HG03108 (cell line): Measurements from ENCODE around the gene RNASEH1.
A peak's percentile ranks its signal among the peaks of the same experiment; 100 is the strongest.
"Not testable (repeated sequence)": the region's sequence is repeated elsewhere in the genome, so short reads cannot be mapped to it uniquely, and the experiment has no call there.

Source experiments
- ATAC-seq: cut with Tn5 transposase; IDR thresholded peaks from one replicate; pipeline ENCODE4 v1.9.1; 2021; ENCODE audit warnings: moderate library complexity; ENCODE audit not compliant: unreplicated experiment

RNASEH1 gene

DNA sequence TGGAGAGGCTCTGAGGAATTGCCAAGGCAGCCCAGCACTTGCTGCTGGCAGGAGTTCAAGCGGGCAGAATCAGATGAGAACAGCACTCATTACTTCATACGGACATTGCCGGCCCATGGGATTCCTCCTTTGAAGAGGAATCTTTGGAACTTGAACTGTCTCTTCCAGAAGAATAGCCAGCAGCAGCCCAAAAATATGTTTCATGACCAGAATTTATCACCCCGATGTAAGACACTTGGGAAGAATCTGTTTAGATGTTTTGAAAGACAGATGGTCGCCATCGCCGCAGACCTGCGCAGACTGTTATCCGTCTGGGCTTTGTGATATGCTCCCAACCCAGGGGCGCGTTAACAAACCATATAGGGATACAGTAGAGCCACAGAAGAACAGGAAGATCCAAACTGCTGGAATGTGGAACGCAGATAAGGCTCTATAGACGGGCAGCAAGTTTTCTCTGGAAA is 35.1 kb downstream of the RNASEH1 start:
- no peak for ATAC-seq

DNA sequence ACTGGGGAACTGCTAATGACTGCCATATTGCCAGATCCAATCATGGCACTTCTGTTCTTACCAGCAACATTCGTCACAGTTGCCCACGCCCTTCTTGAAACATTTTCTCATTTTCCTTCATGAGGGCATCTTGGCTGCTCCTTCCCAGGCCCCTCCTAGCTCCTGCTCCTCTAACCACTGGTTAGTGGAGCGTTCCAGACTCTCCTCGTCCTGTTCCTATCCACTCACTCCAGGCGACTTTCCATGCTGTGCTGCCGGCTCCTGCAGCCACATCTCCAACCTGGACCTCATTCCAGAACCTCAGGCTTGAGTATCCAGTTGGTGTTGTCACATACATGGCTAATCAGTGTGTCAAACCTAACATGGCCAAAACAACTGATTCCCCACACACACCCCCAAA is 37.5 kb downstream of the RNASEH1 start:
- ATAC-seq: no peak

DNA sequence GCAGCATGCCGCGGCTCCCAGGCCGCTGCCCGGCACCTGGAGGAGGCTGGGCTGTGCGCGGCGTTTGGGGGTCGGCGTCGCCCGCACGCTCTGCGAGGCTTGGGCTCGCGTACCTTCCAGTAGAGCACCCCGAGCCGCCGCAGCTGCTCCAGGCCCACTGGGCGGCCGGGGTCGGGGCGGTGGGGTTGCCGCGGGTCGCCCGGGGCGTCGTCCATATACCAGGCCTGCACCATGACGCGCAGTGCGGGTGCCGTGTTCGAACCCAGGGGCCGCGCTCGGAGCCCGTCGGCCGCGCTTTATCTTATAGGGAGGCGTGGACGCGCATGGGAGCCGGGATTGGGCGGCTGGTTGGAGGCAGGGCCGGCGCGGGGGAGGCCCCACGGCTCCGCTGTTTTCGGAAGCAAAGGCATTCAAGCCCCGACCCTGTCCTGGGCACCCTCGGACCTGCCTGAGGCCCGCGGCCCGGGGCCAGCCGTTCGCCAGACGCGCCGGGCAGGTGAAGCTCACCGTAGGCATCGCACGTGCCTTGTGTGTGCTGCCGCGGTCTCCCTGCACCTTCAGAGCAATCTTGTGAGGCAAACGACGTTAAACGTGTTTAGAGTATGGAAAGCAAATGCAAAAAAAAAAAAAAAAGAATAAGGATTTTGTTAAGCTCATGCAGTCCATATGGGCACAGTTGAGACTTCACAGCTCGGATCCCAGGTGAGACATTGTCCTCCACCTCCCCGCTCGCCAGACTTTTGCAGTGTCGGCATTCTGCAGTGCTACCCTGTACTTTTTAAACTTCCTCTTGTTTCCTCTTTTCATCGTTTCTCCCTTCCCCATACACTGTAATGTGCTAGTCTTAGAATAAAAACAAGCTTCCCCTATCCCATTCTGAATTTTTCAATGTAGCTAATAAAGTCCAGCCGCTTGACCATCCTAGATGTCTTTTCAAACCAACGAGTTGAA is 38.6 kb downstream of the RNASEH1 start, which contains the start of gene ADI1:
Gene ADI1 (minus strand): TSS at position 277 of the 951 bp plus-strand sequence. CDS start 44 bp downstream, at position 233.
- ATAC-seq: peak; percentile 62

DNA sequence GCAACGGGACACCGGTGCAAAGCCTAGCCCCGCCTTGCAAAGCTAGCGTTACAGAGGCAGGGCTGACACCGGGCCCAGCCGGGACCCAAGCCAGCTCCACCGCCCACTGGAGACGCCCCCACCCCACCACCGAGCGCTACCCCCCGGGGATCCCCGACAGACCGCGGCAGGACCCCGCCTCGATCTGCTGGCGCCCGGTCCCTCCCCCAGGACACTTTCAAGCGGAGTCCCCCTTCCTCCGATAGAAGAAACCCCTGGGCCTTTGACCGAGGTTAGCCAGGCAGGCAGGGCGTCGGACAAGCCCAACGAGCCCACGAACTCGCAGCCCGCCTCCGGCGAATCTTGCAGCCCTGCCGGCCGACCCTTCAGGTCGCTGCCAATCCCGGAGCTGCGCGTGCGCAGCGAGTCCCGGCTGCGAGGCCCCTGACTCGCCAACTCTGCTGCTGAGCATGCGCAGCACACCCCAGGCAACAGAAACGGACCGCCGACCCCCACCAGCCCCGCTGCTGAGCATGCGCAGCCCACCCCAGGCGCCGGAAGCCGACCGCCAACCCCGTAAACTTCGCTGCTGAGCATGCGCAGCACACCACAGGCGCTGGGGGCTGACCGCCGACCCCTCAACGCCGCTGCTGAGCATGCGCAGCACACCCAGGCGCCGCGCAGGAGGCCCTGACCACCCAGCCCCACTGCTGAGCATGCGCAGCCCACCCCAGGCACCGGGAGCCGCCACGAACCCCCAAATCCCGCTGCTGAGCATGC is 39.5 kb downstream of the RNASEH1 start:
- peak; percentile 78 for ATAC-seq

DNA sequence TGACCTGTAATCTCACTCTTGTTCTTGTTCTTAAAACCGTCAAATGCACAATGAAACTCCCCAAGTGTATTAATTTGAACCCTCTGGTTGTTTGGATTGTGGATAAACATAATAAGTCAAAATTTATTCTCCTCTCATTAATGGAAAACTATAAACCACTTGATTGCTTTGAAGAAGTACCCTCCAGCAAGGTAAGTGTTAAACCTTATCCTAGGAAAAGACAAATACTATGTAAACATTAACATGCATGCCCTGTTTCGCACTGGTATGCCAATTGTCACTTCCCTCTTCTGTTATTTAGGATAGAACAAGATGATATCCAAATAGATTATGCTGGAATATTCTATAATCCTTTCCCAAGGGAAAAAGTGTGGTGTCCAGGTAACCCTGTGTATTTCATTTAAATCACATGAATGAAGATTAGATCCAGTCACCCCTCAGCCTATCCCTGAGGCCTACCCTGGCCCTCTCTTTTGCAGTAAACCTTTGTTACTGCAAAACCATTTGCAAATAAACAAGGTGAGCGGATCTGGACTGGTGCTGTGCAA is 40.1 kb downstream of the RNASEH1 start:
- ATAC-seq: no peak

DNA sequence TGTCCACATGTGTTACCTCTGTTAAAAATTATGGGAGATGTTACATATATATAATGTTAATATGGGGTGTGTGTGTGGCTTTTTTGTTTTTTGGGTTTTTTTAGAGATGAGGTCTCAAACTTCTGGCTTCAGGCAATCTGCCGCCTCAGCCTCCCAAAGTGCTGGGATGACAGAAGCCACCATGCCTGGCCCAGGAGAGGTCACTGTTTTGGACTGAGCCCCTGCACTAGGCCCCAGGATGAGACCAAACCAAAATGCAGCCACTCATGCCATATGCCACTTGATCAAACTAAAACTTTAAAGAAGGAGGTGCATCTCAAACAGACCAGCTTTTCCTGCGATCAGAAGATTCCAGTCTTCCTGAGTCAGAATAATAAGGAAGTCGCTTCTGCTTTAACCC is 41.3 kb downstream of the RNASEH1 start:
- no peak for ATAC-seq

DNA sequence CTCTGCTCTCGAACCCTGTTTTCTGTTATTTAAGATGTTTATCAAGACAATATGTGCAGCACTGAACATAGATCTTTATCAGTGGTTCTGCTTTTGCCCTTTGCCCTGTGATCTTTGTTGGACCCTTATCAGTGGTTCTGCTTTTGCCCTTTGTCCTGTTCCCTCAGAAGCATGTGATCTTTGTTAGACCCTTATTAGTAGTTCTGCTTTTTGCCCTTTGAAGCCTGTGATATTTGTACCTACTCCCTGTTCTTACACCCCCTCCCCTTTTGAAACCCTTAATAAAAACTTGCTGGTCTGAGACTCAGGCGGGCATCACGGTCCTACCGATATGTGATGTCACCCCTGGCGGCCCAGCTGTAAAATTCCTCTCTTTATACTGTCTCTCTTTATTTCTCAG is 42.7 kb downstream of the RNASEH1 start:
- ATAC-seq: not testable (repeated sequence)

DNA sequence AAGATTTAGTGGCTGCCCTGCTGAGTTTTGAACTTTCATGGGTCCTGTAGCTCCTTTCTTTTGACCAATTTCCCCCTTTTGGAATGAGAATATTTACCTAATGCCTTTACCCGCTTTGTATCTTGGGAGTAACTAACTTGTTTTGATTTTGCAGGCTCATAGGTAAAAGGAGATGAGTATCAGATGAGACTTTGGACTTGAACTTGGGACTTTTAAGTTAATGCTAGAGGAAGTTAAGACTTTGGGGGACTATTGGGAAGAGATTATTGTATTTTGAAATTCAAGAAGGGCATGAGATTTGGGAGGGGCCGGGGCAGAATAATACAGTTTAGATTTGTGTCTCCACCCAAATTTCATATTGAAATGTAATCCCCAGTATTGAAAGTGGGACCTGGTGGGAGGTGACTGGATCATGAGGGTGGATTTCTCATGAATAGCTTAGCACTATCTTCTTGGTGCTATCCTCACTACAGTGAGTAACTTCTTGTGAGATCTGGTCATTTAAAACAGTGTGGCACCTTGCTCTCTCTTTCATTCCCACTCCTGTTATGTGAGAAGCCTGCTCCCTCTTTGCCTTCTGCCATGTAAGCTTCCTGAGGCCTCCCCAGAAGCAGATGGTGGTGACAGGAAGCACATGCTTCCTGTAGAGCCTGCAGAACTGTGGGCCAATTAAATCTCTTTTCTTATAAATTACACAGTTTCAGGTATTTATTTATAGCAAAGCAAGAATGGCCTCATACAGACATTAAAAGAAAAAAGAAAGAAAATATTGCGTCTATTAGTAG is 44.9 kb downstream of the RNASEH1 start:
- ATAC-seq: no peak

DNA sequence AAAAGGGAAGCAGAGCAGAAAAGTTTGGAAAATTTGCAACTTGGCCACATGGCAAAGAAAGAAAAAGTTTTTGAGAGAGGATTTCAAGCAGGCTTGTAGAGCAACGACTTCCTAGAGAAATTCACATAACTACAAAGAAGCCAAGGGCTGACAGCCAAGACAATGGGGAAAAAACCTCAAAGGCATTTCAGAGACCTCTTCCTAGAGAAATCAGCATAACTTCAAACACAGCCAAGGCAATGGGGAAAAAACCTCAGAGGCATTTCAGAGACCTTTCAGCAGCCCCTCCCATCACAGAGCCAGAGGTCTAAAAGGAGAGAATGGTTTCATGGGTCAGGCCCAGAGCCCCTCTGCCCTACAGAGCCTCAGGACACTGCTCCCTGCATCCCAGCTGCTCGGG is 46.0 kb downstream of the RNASEH1 start:
- no peak for ATAC-seq

DNA sequence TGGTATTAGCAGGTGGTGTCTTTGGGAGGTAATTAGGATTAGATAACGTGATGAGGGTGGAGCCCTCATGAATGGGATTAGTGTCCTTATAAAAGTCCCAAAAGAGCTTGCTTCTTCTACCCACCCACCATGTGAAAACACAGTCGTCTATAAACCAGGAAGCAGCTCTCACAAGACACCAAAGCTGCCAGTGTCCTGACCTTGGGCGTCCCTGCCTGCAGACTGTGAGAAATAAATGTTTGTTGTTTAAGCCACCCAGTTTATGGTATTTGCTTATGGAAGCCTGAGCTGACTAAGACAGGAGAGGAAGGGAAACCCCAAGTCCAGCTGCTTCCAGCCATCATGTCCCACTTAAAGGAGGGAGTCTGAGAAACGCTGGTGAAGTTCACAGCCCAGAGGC is 52.4 kb downstream of the RNASEH1 start:
- no peak for ATAC-seq

DNA sequence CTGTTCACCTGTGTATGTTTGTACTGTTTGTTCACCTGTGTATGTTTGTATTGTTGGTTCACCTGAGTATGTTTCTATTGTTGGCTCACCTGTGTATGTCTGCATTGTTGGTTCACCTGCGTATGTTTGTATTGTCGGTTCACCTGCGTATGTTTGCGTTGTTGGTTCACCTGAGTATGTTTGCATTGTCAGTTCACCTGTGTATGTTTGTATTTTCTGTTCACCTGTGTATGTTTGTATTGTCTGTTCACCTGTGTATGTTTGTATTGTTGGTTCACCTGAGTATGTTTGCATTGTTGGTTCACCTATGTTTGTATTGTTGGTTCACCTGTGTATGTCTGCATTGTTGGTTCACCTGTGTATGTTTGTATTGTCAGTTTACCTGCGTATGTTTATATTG is 53.4 kb downstream of the RNASEH1 start:
- ATAC-seq: no peak

DNA sequence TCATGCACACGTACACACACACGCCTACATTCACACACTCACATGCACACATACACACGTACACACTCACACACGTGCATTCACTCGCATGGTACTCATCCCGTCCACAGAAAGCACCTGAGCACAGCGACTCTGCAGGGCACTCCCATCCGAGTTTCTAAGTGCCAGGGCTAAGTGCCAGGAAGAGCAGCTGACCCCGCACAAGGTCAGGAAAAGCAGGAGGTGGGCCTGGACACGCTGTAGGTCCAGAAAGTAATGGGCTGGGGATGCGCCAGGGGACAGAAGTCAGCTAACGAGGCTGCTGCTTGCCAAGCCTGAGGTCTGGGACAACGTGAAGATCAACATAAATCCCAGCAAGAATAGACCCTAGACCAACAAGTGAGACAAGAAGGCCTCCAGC is 54.6 kb downstream of the RNASEH1 start:
- ATAC-seq: no peak

DNA sequence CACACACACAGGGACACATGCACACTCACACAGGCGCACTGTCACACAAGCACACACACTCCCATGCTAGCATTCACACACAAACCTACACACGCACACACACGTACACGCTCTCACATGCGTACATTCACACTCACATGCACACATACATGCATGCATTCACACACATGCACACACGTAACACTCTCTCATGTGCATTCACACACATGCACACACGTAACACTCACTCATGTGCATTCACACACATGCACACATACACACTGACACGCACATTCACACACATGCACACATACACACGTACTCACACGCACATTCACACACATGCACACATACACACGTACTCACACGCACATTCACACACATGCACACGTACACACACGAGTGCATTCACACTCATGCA is 55.1 kb downstream of the RNASEH1 start:
- ATAC-seq: no peak

DNA sequence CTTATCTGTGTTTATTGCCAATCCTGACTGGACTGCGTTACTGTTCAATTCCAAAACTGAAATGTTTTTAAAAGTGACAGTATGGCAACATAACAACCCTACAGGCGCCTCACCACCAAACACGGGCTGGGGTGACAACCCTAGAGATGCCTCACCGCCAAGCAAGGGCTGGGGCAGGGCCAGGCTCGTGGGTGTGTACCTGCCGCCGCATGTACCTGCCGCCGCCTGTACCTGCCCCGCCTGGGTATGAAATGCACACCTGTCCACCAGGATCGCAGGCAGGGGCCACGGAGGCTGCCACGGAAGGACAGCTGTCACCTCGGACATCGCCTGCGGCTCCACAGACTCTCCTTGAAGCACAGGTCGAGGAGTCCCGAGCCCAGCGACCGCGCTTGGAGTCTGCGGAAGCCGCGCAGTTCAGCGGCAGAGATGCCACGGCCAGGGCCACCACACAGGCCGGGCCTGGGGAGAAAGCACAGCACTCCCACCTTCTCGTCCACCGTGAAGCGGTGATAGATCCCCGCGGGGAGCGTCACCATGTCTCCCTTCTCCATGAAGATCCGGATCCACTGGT is 57.7 kb downstream of the RNASEH1 start:
- ATAC-seq: no peak

DNA sequence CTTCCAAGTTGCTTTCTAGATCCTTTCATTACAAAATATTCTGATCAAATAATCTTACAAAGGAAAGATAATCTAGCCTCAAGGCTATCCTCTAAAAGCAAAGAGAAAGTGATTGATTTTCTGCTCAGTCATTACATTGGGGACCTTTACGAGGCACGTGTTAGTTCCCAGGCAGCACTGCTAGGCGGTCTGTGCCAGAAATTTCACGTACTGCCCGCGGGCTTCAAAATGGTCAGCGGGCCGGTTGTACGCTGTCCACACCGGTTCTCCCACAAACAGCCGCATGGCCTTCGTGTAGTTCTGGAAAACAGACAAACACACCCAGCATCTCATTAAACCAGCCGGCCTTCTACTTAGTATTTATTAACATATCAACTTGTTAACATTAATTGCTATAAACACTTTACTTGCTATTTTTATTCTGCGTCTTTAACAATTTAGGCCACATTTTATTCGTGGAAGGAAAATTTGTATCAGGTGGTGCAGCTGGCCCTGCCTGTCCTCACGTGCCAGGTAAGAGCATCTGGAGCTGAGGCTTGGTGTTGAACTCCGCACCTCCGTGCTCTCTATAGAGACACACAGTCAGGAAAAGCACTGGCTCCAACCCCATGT is 59.2 kb downstream of the RNASEH1 start:
- no peak for ATAC-seq

DNA sequence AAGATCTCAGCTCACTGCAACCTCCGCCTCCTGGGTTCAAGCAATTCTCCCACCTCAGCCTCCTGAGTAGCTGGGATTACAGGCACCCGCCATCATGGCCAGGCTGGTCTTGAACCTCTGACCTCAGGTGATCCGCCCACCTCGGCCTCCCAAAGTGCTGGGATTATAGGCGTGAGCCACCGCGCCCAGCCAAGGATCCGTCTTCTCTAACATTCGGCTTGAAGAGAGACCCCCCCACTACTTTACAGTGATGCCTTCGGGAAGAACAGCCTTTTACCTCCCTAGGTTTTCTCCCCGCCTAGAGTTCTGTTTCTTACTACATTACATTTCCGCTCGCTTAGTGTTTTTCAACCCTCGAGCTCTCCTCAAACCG is 61.4 kb downstream of the RNASEH1 start:
- not testable (repeated sequence) for ATAC-seq
